ENCODE results near the gene CFAP20.
"Not testable (repeated sequence)": the region's sequence is repeated elsewhere in the genome, so short reads cannot be mapped to it uniquely, and the experiment has no call there.

The CFAP20 gene

DNA sequence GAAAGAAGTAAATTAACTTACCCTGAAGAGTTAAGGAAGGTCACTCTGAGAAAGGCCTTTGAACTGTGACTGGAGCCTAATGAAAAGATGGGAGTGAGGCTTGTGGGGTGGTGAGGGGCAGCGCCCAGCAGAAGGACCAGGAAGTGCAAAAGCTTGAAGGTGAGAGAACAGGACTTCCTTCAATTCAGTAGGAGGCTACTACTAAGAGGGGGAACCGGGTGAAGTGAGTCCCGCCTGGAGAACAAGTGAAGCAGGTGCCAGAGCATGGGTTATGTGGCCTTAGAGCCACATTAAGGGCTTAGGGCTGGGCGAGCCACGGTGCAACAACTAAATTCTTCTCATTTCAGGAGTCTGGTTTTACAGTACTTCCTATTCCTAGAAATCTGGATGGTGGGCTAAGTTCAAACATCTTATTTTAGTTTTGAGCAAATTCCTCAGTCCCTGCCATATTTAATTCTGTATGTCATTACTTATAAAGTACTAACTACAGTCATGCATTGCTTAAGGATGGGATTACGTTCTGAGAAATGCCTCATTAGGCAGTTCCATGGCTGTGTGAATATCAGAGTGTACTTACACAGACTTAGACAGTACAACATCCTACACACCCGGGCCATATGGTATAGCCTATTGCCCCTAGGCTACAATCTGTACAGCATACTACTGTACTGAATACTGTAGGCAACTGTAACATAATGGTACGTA, 5.1 kb downstream of the CFAP20 start:
- DNase-seq = peak; percentile 22

DNA sequence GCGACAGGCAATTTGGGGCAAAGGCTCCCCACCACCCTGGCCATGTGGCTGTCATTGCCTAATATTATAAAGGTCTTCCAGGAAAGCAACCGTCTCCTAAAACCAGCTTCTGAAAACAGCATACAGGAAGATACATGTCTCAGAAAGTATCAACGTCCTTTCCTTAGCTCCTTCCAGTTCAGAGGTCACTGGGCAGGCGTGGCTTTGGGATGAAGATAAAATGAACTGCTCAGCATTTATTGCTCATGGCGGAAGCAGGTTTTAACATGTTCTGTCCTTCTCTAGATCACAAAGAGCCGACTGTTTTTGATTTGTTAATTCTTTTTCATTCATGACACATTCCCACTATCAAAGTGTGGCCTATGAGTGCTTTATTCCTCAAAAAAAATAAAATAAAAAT, 8.0 kb downstream of the CFAP20 start:
- no peak for DNase-seq

DNA sequence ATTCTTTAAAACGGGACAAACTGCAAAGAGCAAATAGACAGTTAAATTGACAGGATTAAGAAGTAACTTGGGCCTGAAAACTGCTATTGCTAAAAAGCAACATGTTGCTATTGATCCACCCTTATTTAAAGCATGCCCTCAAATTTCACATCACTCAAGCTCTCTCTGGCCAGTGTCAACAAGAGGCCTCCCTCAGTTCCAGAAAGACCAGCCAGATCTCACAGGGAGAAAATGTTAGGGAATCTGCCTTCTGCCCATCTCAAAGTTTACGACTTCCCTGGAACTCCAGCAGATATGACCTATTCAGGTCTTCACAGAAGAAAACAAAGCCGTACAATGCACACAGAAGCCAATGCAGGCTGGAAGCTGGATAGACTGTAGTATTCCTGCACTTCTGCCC, 8.9 kb downstream of the CFAP20 start:
- no peak for DNase-seq

DNA sequence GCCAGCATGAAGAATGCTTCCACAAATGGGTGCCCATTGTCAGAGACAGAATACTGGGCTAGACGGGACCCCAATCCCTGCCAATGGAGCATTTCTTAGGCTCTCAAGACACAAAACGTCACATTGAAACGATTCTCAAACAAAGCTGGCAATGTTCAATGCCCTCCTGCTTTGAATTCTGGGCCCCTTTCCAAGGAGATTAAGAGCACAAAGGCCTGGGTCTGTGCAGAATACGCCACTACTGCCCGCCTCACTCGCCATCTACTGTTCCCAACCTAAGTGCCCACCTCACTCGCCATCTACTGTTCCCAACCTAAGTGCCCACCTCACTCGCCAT, 9.7 kb downstream of the CFAP20 start:
- DNase-seq = no peak

DNA sequence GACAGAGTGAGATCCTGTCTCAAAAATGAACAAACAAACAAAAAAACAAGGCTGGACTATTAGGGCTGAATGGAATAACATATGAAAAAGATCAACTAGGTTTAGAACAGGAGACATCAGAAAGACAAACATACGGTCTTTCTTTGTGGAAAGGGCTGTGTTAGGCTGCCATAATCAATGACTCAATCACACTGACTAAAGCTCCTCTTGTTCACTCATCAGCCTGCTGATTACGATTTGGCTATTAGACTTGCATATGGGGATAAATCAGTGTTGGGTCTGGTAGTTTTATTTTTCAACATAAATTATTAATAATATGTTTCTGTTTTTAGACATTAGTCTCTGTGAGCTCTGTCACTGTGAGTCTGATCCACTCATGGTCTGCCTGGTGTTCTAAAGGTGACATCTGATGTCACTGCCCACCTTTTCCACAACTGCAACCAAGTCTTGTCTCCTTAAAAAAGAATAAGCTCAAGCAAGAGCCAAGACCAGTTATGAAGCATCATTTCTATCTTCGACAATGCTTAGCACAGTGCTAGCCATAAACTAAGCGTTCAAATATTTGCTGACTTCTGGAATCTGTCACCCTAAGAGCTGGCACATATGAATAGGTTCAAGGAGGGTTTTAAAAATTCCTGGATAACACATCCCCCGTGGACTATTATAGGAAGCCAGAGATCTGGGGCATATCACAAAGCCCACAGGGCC, 10.2 kb downstream of the CFAP20 start:
- no peak for DNase-seq

DNA sequence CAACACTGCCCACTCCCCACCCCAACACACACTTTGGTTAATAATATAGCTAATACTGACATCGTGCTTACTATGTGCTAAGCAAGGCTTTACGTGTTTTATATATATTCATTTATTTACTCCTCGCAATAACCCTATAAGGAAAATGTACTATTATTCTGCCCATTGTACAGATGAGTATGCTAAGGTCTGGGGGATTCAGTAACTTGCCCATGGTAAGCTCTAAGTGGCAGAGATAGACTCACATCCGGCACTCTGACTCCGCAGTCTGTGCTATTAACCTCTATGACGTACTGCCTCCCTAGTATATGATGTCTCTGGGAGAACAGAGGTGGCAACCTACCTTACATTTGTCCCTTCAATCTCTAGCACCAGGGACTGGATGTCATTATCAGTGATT, 12.7 kb downstream of the CFAP20 start:
- DNase-seq = no peak

DNA sequence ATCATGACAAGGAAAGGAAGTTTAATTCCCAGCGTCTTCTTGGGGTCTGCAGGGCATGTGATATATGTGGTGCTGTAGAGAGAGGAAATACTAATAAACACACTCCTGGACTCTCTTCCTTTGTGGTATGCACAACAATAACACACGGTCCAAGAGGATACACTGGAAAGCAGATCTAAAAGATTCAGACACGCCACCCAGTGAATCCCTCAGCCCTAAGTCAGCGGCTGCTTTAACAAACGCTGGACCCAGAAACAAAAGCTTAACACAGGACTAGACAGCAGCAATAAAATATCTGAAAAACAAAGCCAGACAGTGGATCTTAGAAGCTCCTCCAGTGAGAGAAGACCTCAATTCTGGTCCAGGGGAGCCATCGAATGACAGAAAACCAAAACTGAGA, 13.1 kb downstream of the CFAP20 start:
- no peak for DNase-seq

DNA sequence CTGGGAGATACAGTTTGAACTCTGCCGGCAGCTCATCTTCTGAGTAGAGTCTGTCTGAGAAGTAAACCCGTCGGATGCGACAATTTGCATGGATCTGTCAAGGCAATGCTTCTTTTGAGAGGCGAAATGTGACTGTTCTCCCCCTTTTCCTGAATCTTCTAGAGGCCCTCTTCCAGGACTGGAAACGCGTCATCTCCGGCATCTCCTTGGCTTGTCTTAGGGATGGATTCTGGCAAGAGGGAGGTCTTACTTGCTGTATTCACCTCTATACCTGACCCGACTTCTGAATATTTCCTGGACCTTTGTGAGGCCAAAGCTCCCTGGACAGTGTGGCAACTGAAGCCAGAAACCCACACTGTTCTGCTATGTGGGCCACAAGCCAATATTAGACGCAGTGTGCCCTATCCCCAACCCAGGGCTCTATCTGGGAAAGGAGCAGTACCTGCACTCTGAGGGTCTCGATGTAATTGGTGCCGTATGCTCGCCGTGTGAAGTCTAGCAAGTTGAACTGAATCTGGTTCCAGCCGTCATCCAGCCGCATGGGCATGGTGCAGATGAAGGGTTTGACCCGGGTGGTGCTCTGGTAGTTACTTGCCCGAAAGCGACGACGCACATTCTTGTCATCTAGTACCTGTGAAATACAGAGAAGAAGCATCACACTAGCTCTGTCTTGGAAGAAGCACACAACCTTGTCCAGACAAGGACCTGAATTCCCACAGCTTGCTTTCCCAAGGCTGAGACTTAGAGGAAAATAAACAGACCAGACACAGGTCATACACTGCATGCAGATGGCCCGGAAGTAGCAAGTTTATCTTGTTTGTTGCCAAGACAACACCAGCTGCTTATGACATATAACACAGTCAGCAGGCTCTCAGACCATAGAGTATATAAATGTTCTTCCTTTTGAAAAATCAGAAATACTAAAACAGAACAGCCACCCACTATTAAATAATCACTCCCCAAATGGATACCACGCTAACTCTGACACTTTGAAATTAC, 14.1 kb downstream of the CFAP20 start:
- DNase-seq = peak; percentile 2

DNA sequence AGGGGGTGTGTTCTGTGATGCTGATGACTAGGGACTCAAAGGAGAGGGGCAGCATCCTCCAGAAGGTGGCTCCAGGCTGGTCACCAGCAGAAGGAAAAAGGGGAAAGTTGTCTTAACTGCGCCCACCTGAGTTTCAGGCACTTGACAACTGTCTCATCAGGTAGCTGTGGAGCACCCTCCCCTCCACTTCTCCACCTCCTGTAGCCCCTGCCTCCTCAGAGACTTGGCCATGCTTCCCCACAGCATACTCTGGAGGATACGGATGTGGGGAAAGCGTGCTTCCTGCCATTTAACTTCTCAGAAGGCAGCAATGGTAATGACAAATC, 17.9 kb downstream of the CFAP20 start:
- no peak for DNase-seq

DNA sequence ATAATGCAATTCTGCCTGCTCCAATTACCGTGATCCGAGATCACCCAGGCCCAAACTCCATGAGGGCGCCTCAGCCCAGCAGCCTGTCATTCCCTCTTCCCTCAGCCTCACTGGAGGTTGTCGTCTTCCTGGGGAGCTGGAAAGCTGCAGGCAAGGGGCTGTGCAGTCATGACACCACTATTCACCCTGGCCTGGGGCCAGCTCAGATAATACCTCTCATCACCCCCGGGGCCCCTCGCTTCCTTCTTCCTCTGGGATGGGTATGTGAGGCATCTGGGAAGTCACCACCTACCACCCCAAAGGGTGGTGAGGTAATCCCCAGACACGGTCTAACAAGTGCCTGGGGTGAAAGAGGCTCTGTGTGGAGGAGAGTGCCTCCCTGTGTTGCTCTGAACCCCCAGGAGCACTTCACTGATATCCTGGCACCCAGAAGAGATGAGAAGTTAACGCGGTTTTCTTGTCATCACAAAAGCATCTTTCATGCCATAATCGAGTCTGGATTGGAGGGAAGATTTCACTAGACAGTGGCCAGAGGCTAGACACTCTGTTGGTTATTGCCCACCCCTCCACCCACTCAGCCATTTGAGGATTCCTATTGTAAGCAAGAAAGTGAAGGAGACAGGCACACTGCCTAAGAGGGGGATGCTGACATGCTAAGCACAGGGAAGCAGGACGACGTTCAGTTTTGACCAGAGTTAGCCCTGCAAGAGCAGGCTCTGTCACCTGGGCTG, 18.4 kb downstream of the CFAP20 start:
- DNase-seq = no peak

DNA sequence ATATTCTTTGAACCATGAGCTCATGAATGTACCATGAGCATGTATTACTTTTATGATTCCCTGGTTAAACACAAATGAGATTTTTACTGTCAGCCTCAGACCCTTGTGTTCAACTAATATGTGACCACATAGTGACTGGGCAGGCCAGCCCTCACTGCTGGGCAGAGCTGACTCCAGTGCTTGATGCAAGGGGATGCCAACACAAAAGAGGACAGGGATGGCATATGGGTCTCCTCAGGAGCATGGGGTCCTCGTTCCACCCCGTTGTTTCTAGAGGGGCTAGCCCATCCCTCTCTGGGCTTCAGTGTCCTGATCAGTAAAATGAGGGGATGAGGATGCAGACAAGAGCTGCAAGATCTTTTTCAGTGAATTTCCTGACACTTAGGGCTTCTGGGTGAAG, 19.3 kb downstream of the CFAP20 start:
- no peak for DNase-seq

DNA sequence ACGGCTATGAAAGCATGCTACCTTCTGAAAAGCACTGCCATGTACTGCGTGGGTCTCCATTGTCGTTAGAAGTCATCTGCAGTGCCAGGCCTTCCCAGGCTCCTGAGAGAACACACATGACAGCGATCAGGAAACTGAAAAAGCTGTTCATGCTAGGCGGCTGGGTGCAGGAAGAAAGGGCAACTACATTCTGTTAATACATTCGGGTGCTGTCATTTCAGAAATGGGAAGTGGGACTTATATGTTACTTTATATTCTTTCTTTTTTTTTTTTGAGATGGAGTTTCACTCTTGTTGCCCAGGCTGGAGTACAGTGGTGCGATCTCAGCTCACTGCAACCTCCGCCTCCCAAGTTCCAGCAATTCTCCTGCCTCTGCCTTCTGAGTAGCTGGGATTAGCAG, 19.9 kb downstream of the CFAP20 start:
- no peak for DNase-seq

DNA sequence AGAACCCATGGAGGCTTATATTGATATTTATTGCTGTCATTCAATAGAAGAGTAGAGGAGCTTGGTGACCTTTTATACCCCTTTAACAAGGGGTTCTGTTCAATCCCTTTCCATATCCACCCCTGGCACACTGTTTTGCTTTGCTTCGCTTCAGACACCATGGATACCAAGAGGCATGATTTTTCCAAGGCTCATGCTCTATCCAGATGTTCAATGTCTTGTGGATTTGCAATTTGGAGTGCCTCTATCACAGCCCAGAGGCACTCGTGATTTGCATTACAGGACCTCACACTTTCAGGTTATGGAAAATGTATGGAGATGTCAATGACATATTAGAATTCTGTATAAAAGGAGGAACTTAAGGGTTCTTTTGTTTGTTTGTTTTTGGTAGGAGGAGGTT, 21.5 kb downstream of the CFAP20 start:
- no peak for DNase-seq

DNA sequence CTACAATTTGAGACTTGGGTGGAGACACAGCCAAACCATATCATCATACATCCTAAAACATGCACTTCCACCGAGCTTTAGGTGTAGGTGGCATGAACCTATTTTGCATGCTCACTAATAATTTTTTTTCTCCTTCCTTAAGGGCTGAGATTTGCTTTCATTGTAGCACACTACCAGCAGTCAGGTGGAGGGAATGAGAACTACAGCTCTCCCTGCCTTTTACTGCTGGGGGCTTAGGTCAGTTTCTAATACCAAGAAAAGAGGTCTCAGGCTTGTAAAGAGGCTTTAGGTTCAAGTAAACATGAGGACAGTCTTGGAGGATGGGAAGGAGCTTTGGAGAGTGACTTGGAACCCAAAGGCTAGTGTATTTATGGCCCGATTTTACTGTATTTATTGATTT, 22.0 kb downstream of the CFAP20 start:
- no peak for DNase-seq

DNA sequence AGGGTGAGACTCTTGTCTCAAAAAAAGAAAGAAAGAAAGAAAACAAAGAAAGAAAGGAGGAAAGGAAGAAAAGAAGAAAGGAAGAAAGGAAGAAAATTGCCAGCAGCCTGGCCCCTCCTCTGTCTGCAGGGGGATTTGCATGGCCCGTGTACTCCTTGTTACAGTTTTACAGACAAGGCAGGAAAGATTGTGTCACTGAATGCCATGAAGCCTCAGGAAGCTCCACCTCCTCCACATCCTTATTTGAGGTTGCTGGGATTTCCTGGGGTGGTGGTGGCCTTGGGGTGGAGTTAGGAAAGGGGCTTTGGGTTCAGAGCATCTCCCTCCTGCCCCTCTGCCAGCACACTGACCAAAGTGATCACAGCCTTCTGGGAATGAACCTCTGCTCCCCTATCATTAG, 23.6 kb downstream of the CFAP20 start:
- no peak for DNase-seq

DNA sequence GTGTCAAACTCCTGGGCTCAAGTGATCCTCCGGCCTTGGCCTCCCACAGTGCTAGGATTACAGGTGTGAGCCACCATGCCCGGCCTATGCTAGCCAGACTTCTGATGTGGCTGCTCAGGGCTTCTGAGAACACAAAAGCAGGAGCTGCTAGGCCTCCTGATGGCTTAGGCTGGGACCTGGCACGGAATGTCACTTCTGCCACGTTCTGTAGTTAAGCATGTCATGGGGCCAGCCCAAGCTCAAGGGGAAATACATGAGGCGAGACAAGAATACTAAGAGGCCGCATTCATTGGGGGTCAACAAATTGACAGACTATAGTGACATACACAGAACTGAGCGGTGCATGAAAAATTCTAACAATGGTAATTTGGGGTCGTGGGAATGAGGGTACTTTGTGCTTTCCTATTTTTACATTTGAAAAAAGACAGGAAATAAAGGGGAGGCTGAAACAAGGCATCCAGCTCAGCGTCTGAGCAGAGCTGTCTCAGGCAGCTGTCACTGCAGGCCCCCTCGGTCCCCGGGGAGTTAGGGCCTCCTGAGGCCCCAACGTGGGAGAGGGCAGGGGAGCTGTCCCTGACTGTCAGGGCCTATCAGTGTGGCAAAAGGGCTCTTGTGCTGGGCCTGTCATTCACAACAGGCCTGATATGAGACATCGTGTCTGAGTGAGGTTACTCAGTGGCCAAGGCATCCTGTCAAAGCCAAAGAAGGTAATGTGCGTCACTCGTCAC, 26.4 kb downstream of the CFAP20 start:
- no peak for DNase-seq

DNA sequence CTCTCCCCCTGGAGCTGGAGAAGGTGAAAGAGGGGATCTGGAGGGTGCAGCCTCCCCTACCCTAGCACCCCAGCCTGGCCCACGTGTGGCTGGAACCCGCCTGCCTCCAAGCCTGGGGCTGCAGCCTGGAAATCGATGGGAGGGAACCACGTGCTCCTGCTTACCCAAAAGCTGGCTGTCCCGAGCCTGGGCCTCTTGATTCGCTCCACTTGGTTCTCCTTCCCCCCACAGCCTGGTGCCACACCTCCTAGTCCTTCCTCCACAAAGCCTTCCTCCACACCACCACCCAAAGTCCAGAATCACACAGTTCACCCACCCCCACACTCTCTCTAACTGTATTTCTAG, 29.3 kb downstream of the CFAP20 start:
- DNase-seq = no peak

DNA sequence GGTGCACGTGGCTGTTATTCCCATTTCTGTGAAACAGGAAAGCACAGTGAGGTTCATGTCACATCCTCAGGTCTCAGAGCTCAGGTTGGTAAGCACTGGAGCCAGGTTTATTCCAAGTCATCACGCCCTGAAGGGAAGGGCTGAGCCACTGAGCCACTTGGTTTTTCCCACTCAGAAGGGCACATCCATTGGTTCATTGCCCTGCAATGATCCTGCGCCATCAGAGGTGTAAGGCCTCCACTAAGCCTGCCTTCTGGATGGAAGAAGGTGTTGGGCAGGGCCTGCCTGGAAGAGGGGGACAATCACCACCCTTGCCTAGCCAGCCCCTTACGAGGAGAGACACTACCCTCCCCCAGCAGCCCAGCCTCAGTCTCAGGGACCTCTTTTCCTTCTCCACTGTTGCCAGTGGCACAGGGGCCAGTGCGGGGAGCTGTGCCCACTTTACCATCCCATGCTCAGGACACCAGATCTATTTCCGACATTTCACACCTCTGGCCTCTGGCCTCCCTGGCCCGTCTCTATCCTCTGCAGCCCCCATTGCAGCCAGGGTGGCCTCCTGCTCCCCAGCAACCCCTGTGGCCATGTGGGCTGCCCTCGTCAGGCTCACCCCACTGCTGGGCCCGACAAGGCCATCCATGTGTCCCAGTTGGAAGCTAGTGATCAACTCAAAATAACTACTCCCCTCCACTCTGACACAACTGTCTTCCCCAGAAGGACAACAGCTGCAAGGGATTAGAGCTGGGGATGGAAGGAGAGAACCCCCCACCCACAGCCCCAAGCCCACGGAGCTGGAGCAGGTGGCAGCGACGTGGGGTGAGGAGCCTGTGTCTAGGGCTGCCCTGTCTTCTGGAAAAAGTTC, 29.9 kb downstream of the CFAP20 start:
- DNase-seq = no peak

DNA sequence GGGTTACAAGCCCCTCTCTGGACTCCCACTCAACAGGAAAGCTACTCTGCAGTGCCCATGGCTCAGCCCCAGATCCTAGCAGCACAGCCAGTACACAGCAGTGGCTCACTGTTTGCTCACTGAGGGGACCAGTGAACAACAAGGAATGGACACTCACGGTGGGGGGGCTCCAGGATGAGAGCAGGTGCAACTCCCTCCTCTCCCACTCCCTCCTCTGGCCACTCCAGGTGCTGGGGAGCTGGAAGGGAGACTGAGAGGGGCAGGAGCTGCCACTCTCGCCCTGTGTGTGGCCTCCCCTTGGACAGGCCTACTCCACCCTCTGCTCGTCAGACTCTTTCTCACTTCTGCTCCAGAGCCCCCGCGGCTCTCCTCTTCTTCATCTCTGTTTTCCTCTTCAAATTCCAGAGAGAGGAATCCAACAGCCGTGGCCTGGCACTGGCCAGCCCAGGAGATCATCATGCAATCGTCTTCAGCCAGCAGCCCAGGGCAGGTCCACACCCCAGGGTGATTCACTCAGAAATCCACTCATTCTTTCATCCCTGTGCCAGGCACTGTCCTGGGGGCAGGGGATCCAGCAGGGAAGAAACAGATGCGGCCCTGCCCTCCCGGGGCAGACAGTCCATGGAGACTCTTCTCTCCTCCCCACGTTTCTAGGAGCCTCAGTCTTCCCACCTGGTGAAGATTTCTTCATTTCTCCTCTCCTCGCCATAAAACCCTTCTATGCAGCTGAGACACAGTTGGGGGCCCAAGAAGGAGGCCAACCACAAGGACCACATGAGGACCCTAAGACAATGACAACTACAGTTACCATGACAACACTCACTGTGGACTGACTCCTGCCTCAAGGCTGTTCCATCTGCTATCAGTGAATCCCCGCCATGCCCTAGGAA, 30.7 kb downstream of the CFAP20 start:
- no peak for DNase-seq

DNA sequence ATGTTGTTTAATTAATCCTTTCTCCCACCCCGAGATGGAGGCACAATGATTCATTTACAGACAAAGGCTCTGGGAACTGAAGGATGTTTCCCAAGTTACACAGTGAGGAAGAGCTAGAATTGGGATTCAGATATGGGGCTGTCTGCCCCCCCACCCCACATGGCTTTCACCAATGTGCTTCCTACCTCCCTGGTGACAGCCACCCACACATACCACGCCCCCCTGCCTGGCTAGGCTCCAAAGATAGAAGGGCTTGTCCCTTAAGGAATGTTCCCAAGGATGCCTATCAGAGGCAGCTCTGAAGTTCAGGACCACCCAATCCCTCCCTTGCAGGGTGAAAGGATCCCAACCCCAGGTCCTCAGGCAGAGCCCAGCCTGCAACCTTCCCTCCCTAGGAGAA, 32.9 kb downstream of the CFAP20 start:
- DNase-seq = no peak

DNA sequence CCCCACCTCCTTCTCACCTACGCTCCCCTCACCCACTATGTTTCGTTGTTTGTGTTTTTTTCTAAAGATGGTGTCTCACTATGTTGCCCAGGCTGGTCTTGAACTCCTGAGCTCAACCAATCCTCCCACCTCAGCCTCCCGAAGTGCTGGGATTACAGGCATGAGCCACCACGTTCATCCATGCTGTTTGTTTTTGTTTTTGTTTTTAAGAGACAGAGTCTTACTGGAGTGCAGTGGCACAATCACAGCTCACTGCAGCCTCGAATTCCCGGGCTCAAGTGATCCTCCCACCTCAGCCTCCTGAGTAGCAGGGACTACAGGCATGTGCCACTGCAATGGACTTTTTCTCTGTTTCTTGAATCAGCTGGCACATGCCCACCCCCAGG, 33.6 kb downstream of the CFAP20 start:
- DNase-seq = not testable (repeated sequence)
